IMR-90 (cell line): ENCODE data around the gene IBA57. TPM values are rescaled to one million over a fixed set of nuclear protein-coding genes. Genes with fewer than 3 reads are reported as not detected.

Experiments used
- ATAC-seq: fragments of 200-7000 bp; cut with Tn5 transposase; 2 replicates; pipeline ENCODE4 v1.9.1; 2020; ENCODE audit warnings: low read depth, mild to moderate bottlenecking, moderate library complexity
- BruUV-seq: library from RNA; stranded (reverse); fragments of 400-500 nt; replicated peaks from 2 replicates; lab custom pipeline; 2021; lab: Mats Ljungman, UMichigan
- CTCF ChIA-PET: fragments of 300-600 bp; formaldehyde crosslinking; extraction: SDS; loops from one replicate; lab custom pipeline; 2021; ENCODE audit warnings: antibody characterized with exemption; lab: Yijun Ruan, JAX
- POLR2A ChIA-PET: fragments of 300-600 bp; sonication (Branson Sonifier 250); formaldehyde crosslinking; loops from one replicate; lab custom pipeline; 2022; ENCODE audit warnings: antibody characterized with exemption; ENCODE audit not compliant: unreplicated experiment; lab: Charles Lee
- DNase-seq: peaks from one replicate; pipeline ENCODE4 v3.0.0; 2013
- H2AFZ ChIP-seq: replicated peaks from 2 replicates; pipeline ENCODE3; 2013; ENCODE audit warnings: low read length, mild to moderate bottlenecking; ENCODE audit not compliant: poor library complexity
- H2AK5ac ChIP-seq: 2 replicates; pipeline ENCODE4 v1.6.1; 2013; ENCODE audit warnings: low read depth, low read length, inconsistent platforms
- H2AK9ac ChIP-seq: replicated peaks from 2 replicates; pipeline ENCODE3; 2013; ENCODE audit warnings: mild to moderate bottlenecking, low read depth, low read length, moderate library complexity; ENCODE audit not compliant: poor library complexity
- H2BK120ac ChIP-seq: 2 replicates; pipeline ENCODE4 v1.6.1; 2013; ENCODE audit warnings: low read depth, low read length, inconsistent platforms
- H2BK15ac ChIP-seq: 3 replicates; pipeline ENCODE4 v1.6.1; 2013; ENCODE audit warnings: low read depth, low read length, inconsistent platforms
- H2BK20ac ChIP-seq: 2 replicates; pipeline ENCODE4 v1.6.1; 2013; ENCODE audit warnings: low read depth, mild to moderate bottlenecking, inconsistent platforms, low read length, moderate library complexity
- H2BK5ac ChIP-seq: 2 replicates; pipeline ENCODE4 v1.6.1; 2013; ENCODE audit warnings: mild to moderate bottlenecking, low read depth, low read length, inconsistent platforms; ENCODE audit not compliant: poor library complexity, severe bottlenecking
- H3K14ac ChIP-seq: replicated peaks from 2 replicates; pipeline ENCODE4 v1.6.1; 2013; ENCODE audit warnings: low read depth, low read length, inconsistent platforms
- H3K18ac ChIP-seq: 2 replicates; pipeline ENCODE4 v1.6.1; 2013; ENCODE audit warnings: low read depth, low read length, control low read depth
- H3K23ac ChIP-seq: 2 replicates; pipeline ENCODE4 v1.6.1; 2013; ENCODE audit warnings: low read depth, low read length, inconsistent platforms
- H3K27ac ChIP-seq: 2 replicates; pipeline ENCODE4 v1.5.1; 2013; ENCODE audit warnings: mild to moderate bottlenecking, control low read depth, low read length; ENCODE audit not compliant: insufficient read depth
- H3K27me3 ChIP-seq: 2 replicates; pipeline ENCODE4 v1.6.1; 2013; ENCODE audit warnings: low read length; ENCODE audit not compliant: control insufficient read depth, insufficient read depth
- H3K36me3 ChIP-seq: 2 replicates; pipeline ENCODE4 v1.6.1; 2013; ENCODE audit warnings: low read length, mixed read lengths; ENCODE audit not compliant: control insufficient read depth, insufficient read depth
- H3K4ac ChIP-seq: 2 replicates; pipeline ENCODE4 v1.6.1; 2013; ENCODE audit warnings: low read depth, low read length, inconsistent platforms
- H3K4me1 ChIP-seq: 2 replicates; pipeline ENCODE4 v1.6.1; 2013; ENCODE audit warnings: low read length, mixed read lengths; ENCODE audit not compliant: control insufficient read depth, insufficient read depth
- H3K4me2 ChIP-seq: 2 replicates; pipeline ENCODE4 v1.6.1; 2013; ENCODE audit warnings: low read depth, mild to moderate bottlenecking, control low read depth, low read length, moderate library complexity
- H3K4me3 ChIP-seq: 2 replicates; pipeline ENCODE4 v1.5.1; 2013; ENCODE audit warnings: low read depth, mild to moderate bottlenecking, control low read depth, low read length, moderate library complexity; ENCODE audit not compliant: insufficient read depth
- H3K56ac ChIP-seq: 2 replicates; pipeline ENCODE4 v1.6.1; 2013; ENCODE audit warnings: low read length, inconsistent platforms; ENCODE audit not compliant: insufficient read depth; ENCODE audit errors: extremely low read depth
- H3K79me1 ChIP-seq, 2 experiments: 2 replicates each; pipeline ENCODE4 v1.6.1; 2013; ENCODE audit warnings: low read length in 2 of 2, inconsistent platforms in 1 of 2, low read depth in 1 of 2
- H3K9ac ChIP-seq: 2 replicates; pipeline ENCODE4 v1.6.1; 2013; ENCODE audit warnings: low read depth, low read length, control low read depth
- H3K9me1 ChIP-seq: 2 replicates; pipeline ENCODE4 v1.6.1; 2013; ENCODE audit warnings: low read length, inconsistent platforms; ENCODE audit not compliant: insufficient read depth
- H3K9me3 ChIP-seq: 2 replicates; pipeline ENCODE4 v1.6.1; 2013; ENCODE audit warnings: low read length; ENCODE audit not compliant: control insufficient read depth, insufficient read depth
- H4K20me1 ChIP-seq: 2 replicates; pipeline ENCODE4 v1.6.1; 2013; ENCODE audit warnings: low read length, inconsistent platforms; ENCODE audit not compliant: insufficient read depth
- H4K5ac ChIP-seq: 2 replicates; pipeline ENCODE4 v1.6.1; 2013; ENCODE audit warnings: mild to moderate bottlenecking, low read depth, low read length, control low read depth
- H4K8ac ChIP-seq, 2 experiments: 2 replicates each; pipeline ENCODE4 v1.6.1; 2013; ENCODE audit warnings: low read depth in 2 of 2, low read length in 2 of 2, control low read depth in 1 of 2, inconsistent platforms in 1 of 2
- H4K91ac ChIP-seq: 2 replicates; pipeline ENCODE4 v1.6.1; 2013; ENCODE audit warnings: low read depth, low read length, inconsistent platforms; ENCODE audit not compliant: insufficient read depth
- FOS ChIP-seq: fragments of 150-350 bp; IDR thresholded peaks from 2 replicates; pipeline ENCODE4 v1.6.1; 2016; ENCODE audit warnings: low read depth, low read length
- MAZ ChIP-seq: IDR thresholded peaks from 2 replicates; pipeline ENCODE4 v1.6.1; 2012; ENCODE audit warnings: low read depth, mild to moderate bottlenecking, low read length, improper control_type of control experiment, moderate library complexity, borderline replicate concordance
- NFE2L2 ChIP-seq: fragments of 150-350 bp; IDR thresholded peaks from 2 replicates; pipeline ENCODE4 v1.6.1; 2016; ENCODE audit warnings: low read depth, mild to moderate bottlenecking, low read length
- POLR2A ChIP-seq: IDR thresholded peaks from 2 replicates; pipeline ENCODE4 v1.6.1; 2012; ENCODE audit warnings: mild to moderate bottlenecking, low read depth, low read length
- RAD21 ChIP-seq: IDR thresholded peaks from 2 replicates; pipeline ENCODE4 v1.6.1; 2012; ENCODE audit warnings: low read length, improper control_type of control experiment
- RCOR1 ChIP-seq: IDR thresholded peaks from 2 replicates; pipeline ENCODE4 v1.6.1; 2012; ENCODE audit warnings: mild to moderate bottlenecking, low read length, improper control_type of control experiment; ENCODE audit not compliant: insufficient replicate concordance
- RFX5 ChIP-seq: IDR thresholded peaks from 2 replicates; pipeline ENCODE4 v1.8.0; 2012; ENCODE audit warnings: low read depth, mild to moderate bottlenecking, low read length, moderate library complexity
- WGBS, 2 experiments: methylation state at CpG; one replicate each; pipeline versions ENCODE4 v1.1.5 to v1.1.7; 2013; ENCODE audit warnings: missing lambda C conversion rate in 2 of 2; ENCODE audit not compliant: insufficient read length in 1 of 2; ENCODE audit errors: extremely low coverage in 2 of 2; 5-methylcytosine and 5-hydroxymethylcytosine counted together
- dilution Hi-C: fragments of 300-500 bp; cut with HindIII; formaldehyde crosslinking; loops from one replicate; pipeline ENCODE4 v1.14.3; 2018; ENCODE audit warnings: low sequenced_read_pairs; ENCODE audit not compliant: unreplicated experiment
- in situ Hi-C: fragments of 300-500 bp; cut with MboI; formaldehyde crosslinking; loops from 3 replicates; pipeline ENCODE4 v1.14.3; 2019; ENCODE audit warnings: low sequenced_read_pairs, inconsistent platforms, mixed read lengths
- intact Hi-C: fragments of 100-400 bp; cut with micrococcal nuclease; formaldehyde crosslinking; loops from 2 replicates; pipeline ENCODE4 v1.10.0; 2022
- polyA plus RNA-seq, 3 experiments: library from polyadenylated mRNA; depleted of rRNA; stranded (reverse); fragments of >200 nt; gene quantifications; 2 replicates each; pipeline ENCODE4 v1.2.3, GENCODE V29; 2012; ENCODE audit warnings: low replicate concordance in 1 of 3
- total RNA-seq: library from RNA; depleted of rRNA; stranded (reverse); fragments of >200 nt; gene quantifications from 2 replicates; pipeline ENCODE4 v1.2.3, GENCODE V29; 2012
- TF ChIP-seq, protein P1 (sequence below): fragments of 150-350 bp; IDR thresholded peaks from 2 replicates; pipeline ENCODE4 v1.6.1; 2016; ENCODE audit warnings: low read depth, mild to moderate bottlenecking, low read length, moderate library complexity, borderline replicate concordance
- TF ChIP-seq, protein P2 (sequence below): conservative IDR thresholded peaks from 2 replicates; pipeline ENCODE4 v1.5.1; 2012; ENCODE audit warnings: mild to moderate bottlenecking, low read depth, low read length, improper control_type of control experiment

Gene IBA57
- total and polyA plus RNA-seq, 2 of the 4 experiments (the other 2 are of a cell fraction) = 2.0 to 2.6 TPM

DNA sequence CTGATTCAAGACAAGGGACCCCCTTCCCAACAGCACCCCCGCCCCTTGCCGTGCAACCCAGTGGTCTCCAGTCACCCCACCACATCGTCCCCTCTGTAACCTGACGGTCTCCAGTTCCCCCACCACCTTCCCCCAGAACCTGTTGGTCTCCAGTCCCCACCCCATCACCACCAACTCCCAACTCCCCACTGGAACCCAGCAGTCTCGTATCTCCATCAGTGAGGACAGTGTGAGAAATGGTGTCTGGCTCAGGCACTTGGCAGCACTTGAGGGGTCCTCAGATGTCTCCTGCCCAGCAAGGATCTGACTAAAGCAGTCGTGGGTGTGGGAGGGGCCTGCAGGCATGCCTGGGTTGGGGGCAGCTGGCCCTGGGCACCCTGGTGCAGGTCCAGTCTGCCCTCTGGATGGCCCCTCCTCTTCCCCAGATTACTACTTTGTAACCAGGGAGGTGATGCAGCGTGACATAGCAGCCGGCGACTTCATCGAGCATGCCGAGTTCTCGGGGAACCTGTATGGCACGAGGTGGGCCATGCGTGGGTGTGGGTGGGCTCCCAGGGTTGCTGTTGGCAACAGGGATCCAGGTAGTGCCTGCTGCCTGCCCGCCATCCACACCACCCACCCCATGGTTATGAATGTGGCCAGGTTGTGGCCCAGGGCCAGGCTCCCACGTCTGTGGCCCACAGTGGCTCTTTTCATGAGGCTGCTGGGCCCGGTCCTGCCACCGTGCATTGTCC lies 19.0 kb upstream of the IBA57 start:
- dilution Hi-C loops = no loop called here
- no peak overlapping the region for H2BK15ac ChIP-seq
- peaks cover 9 to 75% of the 10 kb centered on the region in 2 experiments for H3K79me1 ChIP-seq
- no CpG with 5 or more reads among the region's 18 CpGs for WGBS, 2 experiments
- no peaks in the 10 kb centered on the region for H3K9me3 ChIP-seq
- H3K4ac ChIP-seq = no peak overlapping the region
- no peak overlapping the region for H2AK9ac ChIP-seq
- no peak overlapping the region for H3K4me2 ChIP-seq
- in situ Hi-C loops = no loop called here
- intact Hi-C loops = no loop called here
- H3K27me3 ChIP-seq = no peaks in the 10 kb centered on the region
- no peak overlapping the region for H4K5ac ChIP-seq
- H4K20me1 ChIP-seq = peaks cover 63% of the 10 kb centered on the region
- H3K36me3 ChIP-seq = peaks cover 14% of the 10 kb centered on the region
- ATAC-seq = no peak
- no peak overlapping the region for H4K91ac ChIP-seq
- ChIA-PET POLR2A (no interaction called here), CTCF (no interaction called here)
- H2AFZ ChIP-seq = no peak overlapping the region
- H3K56ac ChIP-seq = no peak overlapping the region
- no peak overlapping the region for H3K14ac ChIP-seq
- H3K18ac ChIP-seq = no peak overlapping the region
- H3K9ac ChIP-seq = no peak overlapping the region
- H3K9me1 ChIP-seq = peaks cover 26% of the 10 kb centered on the region
- no peak overlapping the region for H4K8ac ChIP-seq
- H3K23ac ChIP-seq = no peak overlapping the region
- H3K27ac ChIP-seq = no peak overlapping the region
- peaks cover 37% of the 10 kb centered on the region for H3K4me1 ChIP-seq
- H2BK120ac ChIP-seq = no peak overlapping the region
- H2BK20ac ChIP-seq = no peak overlapping the region
- no peak overlapping the region for H2AK5ac ChIP-seq
- no TSS peak for BruUV-seq
- TF ChIP-seq, protein P1, sequence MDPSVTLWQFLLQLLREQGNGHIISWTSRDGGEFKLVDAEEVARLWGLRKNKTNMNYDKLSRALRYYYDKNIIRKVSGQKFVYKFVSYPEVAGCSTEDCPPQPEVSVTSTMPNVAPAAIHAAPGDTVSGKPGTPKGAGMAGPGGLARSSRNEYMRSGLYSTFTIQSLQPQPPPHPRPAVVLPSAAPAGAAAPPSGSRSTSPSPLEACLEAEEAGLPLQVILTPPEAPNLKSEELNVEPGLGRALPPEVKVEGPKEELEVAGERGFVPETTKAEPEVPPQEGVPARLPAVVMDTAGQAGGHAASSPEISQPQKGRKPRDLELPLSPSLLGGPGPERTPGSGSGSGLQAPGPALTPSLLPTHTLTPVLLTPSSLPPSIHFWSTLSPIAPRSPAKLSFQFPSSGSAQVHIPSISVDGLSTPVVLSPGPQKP = no peak
- TF ChIP-seq POLR2A (no peak), FOS (no peak), NFE2L2 (no peak), MAZ (no peak), RCOR1 (no peak), RFX5 (no peak), RAD21 (no peak)
- TF ChIP-seq, protein P2, sequence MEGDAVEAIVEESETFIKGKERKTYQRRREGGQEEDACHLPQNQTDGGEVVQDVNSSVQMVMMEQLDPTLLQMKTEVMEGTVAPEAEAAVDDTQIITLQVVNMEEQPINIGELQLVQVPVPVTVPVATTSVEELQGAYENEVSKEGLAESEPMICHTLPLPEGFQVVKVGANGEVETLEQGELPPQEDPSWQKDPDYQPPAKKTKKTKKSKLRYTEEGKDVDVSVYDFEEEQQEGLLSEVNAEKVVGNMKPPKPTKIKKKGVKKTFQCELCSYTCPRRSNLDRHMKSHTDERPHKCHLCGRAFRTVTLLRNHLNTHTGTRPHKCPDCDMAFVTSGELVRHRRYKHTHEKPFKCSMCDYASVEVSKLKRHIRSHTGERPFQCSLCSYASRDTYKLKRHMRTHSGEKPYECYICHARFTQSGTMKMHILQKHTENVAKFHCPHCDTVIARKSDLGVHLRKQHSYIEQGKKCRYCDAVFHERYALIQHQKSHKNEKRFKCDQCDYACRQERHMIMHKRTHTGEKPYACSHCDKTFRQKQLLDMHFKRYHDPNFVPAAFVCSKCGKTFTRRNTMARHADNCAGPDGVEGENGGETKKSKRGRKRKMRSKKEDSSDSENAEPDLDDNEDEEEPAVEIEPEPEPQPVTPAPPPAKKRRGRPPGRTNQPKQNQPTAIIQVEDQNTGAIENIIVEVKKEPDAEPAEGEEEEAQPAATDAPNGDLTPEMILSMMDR = no peak
- no peak overlapping the region for H3K4me3 ChIP-seq
- no peak overlapping the region for H2BK5ac ChIP-seq
- DNase-seq = no peak
